Liver (tissue), 3 donors: ENCODE data around the gene KCNN3.

ENCODE experiments used
- ATF3 ChIP-seq: IDR thresholded peaks from 2 replicates; pipeline ENCODE4 v1.6.1; 2016; ENCODE audit warnings: antibody characterized with exemption
- CTCF ChIP-seq: fragments of 150-350 bp; IDR thresholded peaks from 2 replicates; pipeline ENCODE4 v1.5.1; 2017; ENCODE audit warnings: improper control_type of control experiment, low read depth, low read length; ENCODE audit not compliant: missing input control
- EGR1 ChIP-seq, 2 donors: IDR thresholded peaks; 2 replicates each; pipeline ENCODE4 v1.6.1; 2016 to 2018; ENCODE audit warnings: antibody characterized with exemption in 2 of 2, low read depth in 2 of 2
- GABPA ChIP-seq, 2 donors: IDR thresholded peaks in 1 of 2; conservative IDR thresholded peaks in 1 of 2; 2 replicates each; pipeline ENCODE4 v1.6.1; 2016; ENCODE audit warnings: antibody characterized with exemption in 2 of 2, mild to moderate bottlenecking in 1 of 2, moderate library complexity in 1 of 2
- HNF4A ChIP-seq, 2 donors: conservative IDR thresholded peaks; 2 replicates each; pipeline ENCODE4 v1.6.1; 2016; ENCODE audit warnings: antibody characterized with exemption in 2 of 2, mild to moderate bottlenecking in 2 of 2
- HNF4G ChIP-seq: IDR thresholded peaks from 2 replicates; pipeline ENCODE4 v1.6.1; 2016; ENCODE audit warnings: antibody characterized with exemption
- JUND ChIP-seq, 2 donors: IDR thresholded peaks; 2 replicates each; pipeline ENCODE4 v1.6.1; 2016; ENCODE audit warnings: antibody characterized with exemption in 2 of 2
- MAX ChIP-seq: IDR thresholded peaks from 2 replicates; pipeline ENCODE4 v1.6.1; 2016; ENCODE audit warnings: antibody characterized with exemption
- REST ChIP-seq: IDR thresholded peaks from 2 replicates; pipeline ENCODE4 v1.6.1; 2016; ENCODE audit warnings: antibody characterized with exemption, mild to moderate bottlenecking
- RXRA ChIP-seq, 2 donors: IDR thresholded peaks; 2 replicates each; pipeline ENCODE4 v1.6.1; 2017 to 2018; ENCODE audit warnings: antibody characterized with exemption in 2 of 2, mild to moderate bottlenecking in 1 of 2
- SP1 ChIP-seq: IDR thresholded peaks from 2 replicates; pipeline ENCODE4 v1.6.1; 2018; ENCODE audit warnings: antibody characterized with exemption, mild to moderate bottlenecking
- TAF1 ChIP-seq: conservative IDR thresholded peaks from 2 replicates; pipeline ENCODE4 v1.6.1; 2016; ENCODE audit warnings: antibody characterized with exemption, mild to moderate bottlenecking
- YY1 ChIP-seq: IDR thresholded peaks from 2 replicates; pipeline ENCODE4 v1.6.1; 2016; ENCODE audit warnings: antibody characterized with exemption, mild to moderate bottlenecking
- donor health status: healthy.
- donor health status: healthy.

- no peak for TF ChIP-seq CTCF
- no peak for TF ChIP-seq JUND (IDR thresholded peaks at IDR 0.05)
- TF ChIP-seq SP1 = no peak
- TF ChIP-seq TAF1 = no peak
- no peak for TF ChIP-seq REST
- no peak for TF ChIP-seq RXRA (IDR thresholded peaks at IDR 0.05)
- TF ChIP-seq HNF4A (conservative IDR thresholded peaks at IDR 0.05) = no peak
- TF ChIP-seq MAX = no peak
- no peak for TF ChIP-seq ATF3
- TF ChIP-seq HNF4G = no peak
- TF ChIP-seq GABPA (IDR thresholded peaks at IDR 0.05 in 1 of 2, conservative IDR thresholded peaks at IDR 0.05 in 1 of 2) = no peak
- no peak for TF ChIP-seq YY1
- TF ChIP-seq EGR1 (IDR thresholded peaks at IDR 0.05; ENCODE audit: low read depth in 2 of 2) = no peak
These were observed 66.8 kb downstream of the KCNN3 start for GRCh38 chr1:154802982-154803920.
